Mammary epithelial cell (primary cell): ENCODE measurements around the gene ZNF865.

Experiments used
- CTCF ChIP-seq, 2 donors: IDR thresholded peaks in 1 of 2; conservative IDR thresholded peaks in 1 of 2; 2 replicates each; pipeline ENCODE4 v1.5.1; 2011 to 2012; ENCODE audit warnings: inconsistent platforms in 2 of 2, low read length in 2 of 2, mild to moderate bottlenecking in 2 of 2, control low read depth in 1 of 2, low read depth in 1 of 2; ENCODE audit not compliant: insufficient read depth in 1 of 2; ENCODE audit errors: extremely low read depth in 1 of 2
- EZH2 ChIP-seq: IDR thresholded peaks from 2 replicates; pipeline ENCODE4 v1.6.1; 2012; ENCODE audit warnings: low read length, inconsistent platforms, borderline replicate concordance

GRCh38 chr19:55611983-55612645, 6.7 kb downstream of the ZNF865 start:
- TF ChIP-seq CTCF (conservative IDR thresholded peaks at IDR 0.05 in 1 of 2, IDR thresholded peaks at IDR 0.05 in 1 of 2; ENCODE audit: extremely low read depth in 1 of 2, insufficient read depth in 1 of 2, low read depth in 1 of 2, low read length in 2 of 2): no peak
- TF ChIP-seq EZH2: no peak
